K562 (cell line): Measurements from ENCODE around the gene ENC1. TPM values are rescaled to one million over a fixed set of nuclear protein-coding genes. Genes with fewer than 3 reads are reported as not detected.

Experiments used
- CTCFL ChIP-seq: IDR thresholded peaks from 2 replicates; pipeline ENCODE4 v1.6.1; 2011; ENCODE audit warnings: borderline replicate concordance, low read depth, mild to moderate bottlenecking, moderate library complexity, low read length; ENCODE audit not compliant: insufficient read depth, poor library complexity, severe bottlenecking
- ETS1 ChIP-seq: conservative IDR thresholded peaks from 2 replicates; pipeline ENCODE4 v1.6.1; 2011; ENCODE audit warnings: low read depth, mild to moderate bottlenecking, low read length; ENCODE audit not compliant: control insufficient read depth
- HMGXB4 ChIP-seq: sonication (generic); formaldehyde crosslinking; IDR thresholded peaks from 2 replicates; pipeline ENCODE4 v1.8.1; 2023; ENCODE audit warnings: mild to moderate bottlenecking, missing genetic modification reagents
- MAZ ChIP-seq, 2 experiments: fragments of 450-650 bp in 1 of 2; sonication (generic) in 1 of 2; formaldehyde crosslinking; IDR thresholded peaks in 1 of 2; conservative IDR thresholded peaks in 1 of 2; 2 replicates each; pipeline versions ENCODE4 v1.4.0 to v1.5.0; 2020; ENCODE audit warnings: mild to moderate bottlenecking in 1 of 2, missing genetic modification reagents in 1 of 2
- MBD2 ChIP-seq: sonication (generic); IDR thresholded peaks from 2 replicates; pipeline ENCODE4 v1.6.1; 2016; ENCODE audit warnings: low read depth, borderline replicate concordance
- TAF9B ChIP-seq: fragments of 450-650 bp; IDR thresholded peaks from 2 replicates; pipeline ENCODE4 v1.6.1; 2018; ENCODE audit warnings: mild to moderate bottlenecking; ENCODE audit not compliant: partially characterized antibody
- USF1 ChIP-seq: sonication (generic); formaldehyde crosslinking; IDR thresholded peaks from 2 replicates; pipeline ENCODE4 v1.9.0; 2022; ENCODE audit warnings: mild to moderate bottlenecking, missing genetic modification reagents
- ZBTB26 ChIP-seq: fragments of 450-650 bp; formaldehyde crosslinking; IDR thresholded peaks from 2 replicates; pipeline ENCODE4 v1.4.0; 2022; ENCODE audit warnings: missing genetic modification characterization
- ZNF224 ChIP-seq: sonication (generic); formaldehyde crosslinking; IDR thresholded peaks from 2 replicates; pipeline ENCODE4 v1.8.0; 2022; ENCODE audit warnings: mild to moderate bottlenecking, missing genetic modification reagents
- ZNF274 ChIP-seq: IDR thresholded peaks from 2 replicates; pipeline ENCODE4 v1.6.1; 2011; ENCODE audit warnings: low read depth, mild to moderate bottlenecking, low read length, moderate library complexity, borderline replicate concordance
- polyA plus RNA-seq, 8 experiments: library from polyadenylated mRNA; depleted of rRNA in 4 of 8; stranded (reverse) in 5 of 8; unstranded in 3 of 8; fragments of >200 nt; fragmentation: Nextera tagmentation in 2 of 8; fragmentation: Illumina TruSeq in 1 of 8; extraction: Ambion mirVana in 2 of 8; extraction: Trizol in 1 of 8; gene quantifications; 2 replicates each; pipeline versions ENCODE4 v1.2.1 to v1.2.3, GENCODE V29; 2011 to 2014; ENCODE audit warnings: inconsistent platforms in 1 of 8, missing spikeins in 1 of 8
- total RNA-seq, 7 experiments: library from RNA; depleted of rRNA in 6 of 7; stranded (reverse); fragments of >200 nt in 6 of 7; fragmentation: Illumina TruSeq in 2 of 7; extraction: Trizol in 2 of 7; gene quantifications; 2 replicates each; pipeline versions ENCODE4 v1.2.1 to v1.2.3, GENCODE V29; 2011 to 2021; ENCODE audit warnings: low replicate concordance in 1 of 7
- TF ChIP-seq, protein P1 (sequence below): IDR thresholded peaks from 2 replicates; pipeline ENCODE4 v1.6.1; 2014; ENCODE audit warnings: antibody characterized with exemption

The ENC1 gene
- total and polyA plus RNA-seq, 9 of the 15 experiments (the other 6 are each of a cell fraction or from before 2014, with no cell fraction given), result 0.17 to 3.2 (median 0.97) TPM

- 0 out of 2 replicates have a peak, but pooled peaks have one; percentile 20 for TF ChIP-seq ETS1
- peak; percentile 41 for TF ChIP-seq TAF9B
- TF ChIP-seq CTCFL, result no peak
- TF ChIP-seq, protein P1, sequence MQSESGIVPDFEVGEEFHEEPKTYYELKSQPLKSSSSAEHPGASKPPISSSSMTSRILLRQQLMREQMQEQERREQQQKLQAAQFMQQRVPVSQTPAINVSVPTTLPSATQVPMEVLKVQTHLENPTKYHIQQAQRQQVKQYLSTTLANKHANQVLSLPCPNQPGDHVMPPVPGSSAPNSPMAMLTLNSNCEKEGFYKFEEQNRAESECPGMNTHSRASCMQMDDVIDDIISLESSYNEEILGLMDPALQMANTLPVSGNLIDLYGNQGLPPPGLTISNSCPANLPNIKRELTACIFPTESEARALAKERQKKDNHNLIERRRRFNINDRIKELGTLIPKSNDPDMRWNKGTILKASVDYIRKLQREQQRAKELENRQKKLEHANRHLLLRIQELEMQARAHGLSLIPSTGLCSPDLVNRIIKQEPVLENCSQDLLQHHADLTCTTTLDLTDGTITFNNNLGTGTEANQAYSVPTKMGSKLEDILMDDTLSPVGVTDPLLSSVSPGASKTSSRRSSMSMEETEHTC, result peak; percentile 78; the same call in 1 of the 2 replicates
- TF ChIP-seq ZNF224 (CRISPR knock-in tag), result no peak
- TF ChIP-seq USF1 (CRISPR knock-in tag), result peak; percentile 78
- peak; percentile 40 to 58; a peak in 3 of 4 replicates for TF ChIP-seq MAZ (CRISPR knock-in tag; conservative IDR thresholded peaks at IDR 0.05 in 1 of 2, IDR thresholded peaks at IDR 0.05 in 1 of 2)
- TF ChIP-seq ZNF274, result no peak
- TF ChIP-seq ZBTB26, result no peak
- no peak for TF ChIP-seq HMGXB4 (CRISPR knock-in tag)
- TF ChIP-seq MBD2, result peak; percentile 38; the same call in 1 of the 2 replicates
Measured at GRCh38 chr5:74684900-74685851, 44.6 kb upstream of the ENC1 start, which contains the start of gene HEXB (continued).
